ENCODE data around the gene AEBP2.

- TF ChIP-seq CTCF (IDR thresholded peaks at IDR 0.05), result no peak
- TF ChIP-seq POLR2A (IDR thresholded peaks at IDR 0.05), result no peak
- no peak for TF ChIP-seq POLR2AphosphoS5 (IDR thresholded peaks at IDR 0.05)
- no peak for TF ChIP-seq EP300 (IDR thresholded peaks at IDR 0.05)
Measured at GRCh38 chr12:19520646-19521415, 81.5 kb downstream of the AEBP2 start.
